ENCODE measurements around the gene UBE2J2. TPM values are rescaled to one million over a fixed set of nuclear protein-coding genes. Genes with fewer than 3 reads are reported as not detected.
"Not testable (repeated sequence)": the region's sequence is repeated elsewhere in the genome, so short reads cannot be mapped to it uniquely, and the experiment has no call there.

The UBE2J2 gene
- 10 to 100 TPM; 75.7 to 78.1 TPM for total RNA-seq

- POLR2A ChIA-PET, result interaction anchor here (0.6 to 1.7 kb wide), 14 partner anchors 11 to 260 kb away, joined by 3 to 6 read pairs (median 3); partner anchors contain the start of genes CCNL2 and ISG15
- peak; percentile 94 for ATAC-seq (ENCODE audit: low read depth)
- peak within 1 kb of the TSS; percentile 85 for H3K27ac Mint-ChIP-seq
- H3K9me3 Mint-ChIP-seq, result no peaks in the 10 kb centered on the region
- H3K27me3 Mint-ChIP-seq, result no peaks in the 10 kb centered on the region
- peak within 1 kb of the TSS; percentile 89 for H3K4me3 Mint-ChIP-seq
- peaks cover 7% of the 10 kb centered on the region for H3K36me3 Mint-ChIP-seq
- DNase-seq, result peak; percentile 92
- peaks cover 24% of the 10 kb centered on the region for H3K4me1 Mint-ChIP-seq
Observed at GRCh38 chr1:1273512-1274298, at the start of gene UBE2J2. TSS of gene UBE2J2 (minus strand) at chr1:1273854. CDS start at chr1:1267992, 5,862 bp downstream.

GRCh38 chr1:1322952-1323351 is 49.3 kb upstream of the UBE2J2 start:
- H3K4me1 Mint-ChIP-seq, result peaks cover 15% of the 10 kb centered on the region
- H3K4me3 Mint-ChIP-seq, result peak overlapping the region; percentile 93
- H3K9me3 Mint-ChIP-seq, result no peaks in the 10 kb centered on the region
- no peak for DNase-seq
- H3K27me3 Mint-ChIP-seq, result no peaks in the 10 kb centered on the region
- H3K27ac Mint-ChIP-seq, result peak overlapping the region; percentile 94
- POLR2A ChIA-PET, result no interaction called here
- ATAC-seq (ENCODE audit: low read depth), result no peak
- peaks cover 6% of the 10 kb centered on the region for H3K36me3 Mint-ChIP-seq

- DNase-seq (no peak), ATAC-seq (ENCODE audit: low read depth) (no peak)
- peaks cover 6% of the 10 kb centered on the region for H3K36me3 Mint-ChIP-seq
- H3K27ac Mint-ChIP-seq, result peak overlapping the region; percentile 56
- POLR2A ChIA-PET, result no interaction called here
- no peaks in the 10 kb centered on the region for H3K9me3 Mint-ChIP-seq
- peaks cover 15% of the 10 kb centered on the region for H3K4me1 Mint-ChIP-seq
- no peaks in the 10 kb centered on the region for H3K27me3 Mint-ChIP-seq
- peak overlapping the region; percentile 31 for H3K4me3 Mint-ChIP-seq
Observed at GRCh38 chr1:1322418-1322817, 48.8 kb upstream of the UBE2J2 start.

GRCh38 chr1:1321477-1321876 is 47.8 kb upstream of the UBE2J2 start:
- DNase-seq, result no peak
- Mint-ChIP-seq H3K27ac (no peak overlapping the region), H3K4me3 (no peak overlapping the region), H3K9me3 (no peaks in the 10 kb centered on the region), H3K4me1 (peaks cover 17% of the 10 kb centered on the region), H3K27me3 (no peaks in the 10 kb centered on the region), H3K36me3 (peaks cover 8% of the 10 kb centered on the region)
- ATAC-seq (ENCODE audit: low read depth), result no peak
- POLR2A ChIA-PET, result interaction anchor here (1.3 kb wide), 1 partner anchor 48 kb away, joined by 3 read pairs; no protein-coding TSS in a partner anchor

- H3K4me3 Mint-ChIP-seq, result no peak overlapping the region
- no peak for ATAC-seq (ENCODE audit: low read depth)
- peaks cover 13% of the 10 kb centered on the region for H3K4me1 Mint-ChIP-seq
- H3K9me3 Mint-ChIP-seq, result no peaks in the 10 kb centered on the region
- H3K27ac Mint-ChIP-seq, result no peak overlapping the region
- POLR2A ChIA-PET, result interaction anchor here (0.6 to 1.3 kb wide), 4 partner anchors 9 to 48 kb away, joined by 3 to 4 read pairs (median 3); no protein-coding TSS in a partner anchor
- H3K27me3 Mint-ChIP-seq, result no peaks in the 10 kb centered on the region
- peaks cover 8% of the 10 kb centered on the region for H3K36me3 Mint-ChIP-seq
- DNase-seq, result no peak
Observed at GRCh38 chr1:1320666-1321448, 47.2 kb upstream of the UBE2J2 start.

GRCh38 chr1:1319646-1319941 is 45.9 kb upstream of the UBE2J2 start:
- POLR2A ChIA-PET, result no interaction called here
- no peaks in the 10 kb centered on the region for H3K27me3 Mint-ChIP-seq
- peaks cover 11% of the 10 kb centered on the region for H3K36me3 Mint-ChIP-seq
- peaks cover 13% of the 10 kb centered on the region for H3K4me1 Mint-ChIP-seq
- no peak overlapping the region for H3K4me3 Mint-ChIP-seq
- no peak for ATAC-seq (ENCODE audit: low read depth)
- no peaks in the 10 kb centered on the region for H3K9me3 Mint-ChIP-seq
- no peak for DNase-seq
- no peak overlapping the region for H3K27ac Mint-ChIP-seq

- Mint-ChIP-seq H3K4me3 (no peak overlapping the region), H3K9me3 (no peaks in the 10 kb centered on the region), H3K27me3 (no peaks in the 10 kb centered on the region), H3K36me3 (peaks cover 11% of the 10 kb centered on the region), H3K4me1 (peaks cover 13% of the 10 kb centered on the region), H3K27ac (no peak overlapping the region)
- DNase-seq, result no peak
- ATAC-seq (ENCODE audit: low read depth), result no peak
- POLR2A ChIA-PET, result no interaction called here
Observed at GRCh38 chr1:1318777-1319645, 45.4 kb upstream of the UBE2J2 start.

GRCh38 chr1:1318131-1318652 is 44.5 kb upstream of the UBE2J2 start:
- H3K36me3 Mint-ChIP-seq, result peaks cover 14% of the 10 kb centered on the region
- POLR2A ChIA-PET, result no interaction called here
- no peak for ATAC-seq (ENCODE audit: low read depth)
- H3K9me3 Mint-ChIP-seq, result no peaks in the 10 kb centered on the region
- no peak overlapping the region for H3K4me3 Mint-ChIP-seq
- no peak for DNase-seq
- H3K27ac Mint-ChIP-seq, result no peak overlapping the region
- peaks cover 8% of the 10 kb centered on the region for H3K4me1 Mint-ChIP-seq
- no peaks in the 10 kb centered on the region for H3K27me3 Mint-ChIP-seq

- no peak overlapping the region for H3K4me3 Mint-ChIP-seq
- H3K36me3 Mint-ChIP-seq, result peaks cover 14% of the 10 kb centered on the region
- ATAC-seq (ENCODE audit: low read depth) (no peak), DNase-seq (no peak)
- H3K27ac Mint-ChIP-seq, result no peak overlapping the region
- POLR2A ChIA-PET, result no interaction called here
- no peaks in the 10 kb centered on the region for H3K9me3 Mint-ChIP-seq
- H3K27me3 Mint-ChIP-seq, result no peaks in the 10 kb centered on the region
- peaks cover 5% of the 10 kb centered on the region for H3K4me1 Mint-ChIP-seq
Observed at GRCh38 chr1:1317420-1317819, 43.8 kb upstream of the UBE2J2 start.

GRCh38 chr1:1316199-1316598 is 42.5 kb upstream of the UBE2J2 start:
- H3K4me3 Mint-ChIP-seq; H3K9me3 Mint-ChIP-seq; H3K4me1 Mint-ChIP-seq; H3K27me3 Mint-ChIP-seq; POLR2A ChIA-PET; DNase-seq; H3K27ac Mint-ChIP-seq; ATAC-seq (ENCODE audit: low read depth): not testable (repeated sequence)
- peaks cover 14% of the 10 kb centered on the region for H3K36me3 Mint-ChIP-seq

- Mint-ChIP-seq H3K36me3 (peaks cover 14% of the 10 kb centered on the region), H3K27me3 (no peaks in the 10 kb centered on the region), H3K27ac (no peak overlapping the region), H3K9me3 (no peaks in the 10 kb centered on the region), H3K4me3 (no peak overlapping the region), H3K4me1 (peaks cover 2% of the 10 kb centered on the region)
- POLR2A ChIA-PET, result interaction anchor here (0.7 kb wide), 1 partner anchor 60 kb away, joined by 4 read pairs; the partner anchor contains the start of gene AURKAIP1
- DNase-seq (no peak), ATAC-seq (ENCODE audit: low read depth) (no peak)
Observed at GRCh38 chr1:1315435-1315954, 41.8 kb upstream of the UBE2J2 start.

- H3K9me3 Mint-ChIP-seq, result no peaks in the 10 kb centered on the region
- no peak overlapping the region for H3K4me3 Mint-ChIP-seq
- peaks cover 2% of the 10 kb centered on the region for H3K4me1 Mint-ChIP-seq
- DNase-seq, result no peak
- H3K36me3 Mint-ChIP-seq, result peaks cover 12% of the 10 kb centered on the region
- no peaks in the 10 kb centered on the region for H3K27me3 Mint-ChIP-seq
- no peak for ATAC-seq (ENCODE audit: low read depth)
- POLR2A ChIA-PET, result interaction anchor here (1.1 kb wide), 1 partner anchor 11 kb away, joined by 3 read pairs; no protein-coding TSS in a partner anchor
- no peak overlapping the region for H3K27ac Mint-ChIP-seq
Observed at GRCh38 chr1:1314678-1315335, 41.2 kb upstream of the UBE2J2 start.

All from activated naive CD8-positive, alpha-beta T cell treated with anti-CD3 and anti-CD28 coated beads, Interleukin-2, amount 10 ng/mL, durations not matched to agents 7 days and 5 days (primary cell).